ENCODE results near the gene SZT2. TPM values are rescaled to one million over a fixed set of nuclear protein-coding genes. Genes with fewer than 3 reads are reported as not detected.
"Not testable (repeated sequence)": the region's sequence is repeated elsewhere in the genome, so short reads cannot be mapped to it uniquely, and the experiment has no call there.

The SZT2 gene
- total RNA-seq, 1 donor from 2014 or later = 39.4 TPM

DNA sequence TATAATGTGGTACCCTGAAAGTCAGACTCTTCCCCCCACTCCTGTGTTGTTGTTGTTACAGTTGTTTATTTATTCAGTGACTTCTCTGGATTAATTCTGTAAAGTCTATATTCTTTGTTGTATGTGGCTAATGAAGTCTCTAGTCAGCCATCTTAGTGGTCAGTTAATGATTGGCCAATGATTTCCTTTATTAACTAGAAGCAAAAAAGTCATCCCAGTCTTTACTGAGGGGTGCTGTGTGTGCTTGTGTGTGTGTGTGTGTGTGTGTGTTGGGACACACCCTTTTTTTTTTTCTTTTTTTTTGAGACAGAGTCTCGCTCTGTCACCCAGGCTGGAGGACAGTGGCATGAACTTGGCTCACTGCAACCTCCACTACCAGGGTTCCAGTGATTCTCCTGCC is 101.4 kb downstream of the SZT2 start:
- peaks cover 7% of the 10 kb centered on the region for H3K36me3 Mint-ChIP-seq (ENCODE audit: low read depth)
- H3K4me3 Mint-ChIP-seq = no peak overlapping the region
- DNase-seq (ENCODE audit: low read depth, low spot score) = no peak
- no peak overlapping the region for H3K27ac Mint-ChIP-seq (ENCODE audit: unreplicated experiment)
- H3K27me3 Mint-ChIP-seq (ENCODE audit: low read depth) = peaks cover 3% of the 10 kb centered on the region
- TF ChIP-seq, protein P1, sequence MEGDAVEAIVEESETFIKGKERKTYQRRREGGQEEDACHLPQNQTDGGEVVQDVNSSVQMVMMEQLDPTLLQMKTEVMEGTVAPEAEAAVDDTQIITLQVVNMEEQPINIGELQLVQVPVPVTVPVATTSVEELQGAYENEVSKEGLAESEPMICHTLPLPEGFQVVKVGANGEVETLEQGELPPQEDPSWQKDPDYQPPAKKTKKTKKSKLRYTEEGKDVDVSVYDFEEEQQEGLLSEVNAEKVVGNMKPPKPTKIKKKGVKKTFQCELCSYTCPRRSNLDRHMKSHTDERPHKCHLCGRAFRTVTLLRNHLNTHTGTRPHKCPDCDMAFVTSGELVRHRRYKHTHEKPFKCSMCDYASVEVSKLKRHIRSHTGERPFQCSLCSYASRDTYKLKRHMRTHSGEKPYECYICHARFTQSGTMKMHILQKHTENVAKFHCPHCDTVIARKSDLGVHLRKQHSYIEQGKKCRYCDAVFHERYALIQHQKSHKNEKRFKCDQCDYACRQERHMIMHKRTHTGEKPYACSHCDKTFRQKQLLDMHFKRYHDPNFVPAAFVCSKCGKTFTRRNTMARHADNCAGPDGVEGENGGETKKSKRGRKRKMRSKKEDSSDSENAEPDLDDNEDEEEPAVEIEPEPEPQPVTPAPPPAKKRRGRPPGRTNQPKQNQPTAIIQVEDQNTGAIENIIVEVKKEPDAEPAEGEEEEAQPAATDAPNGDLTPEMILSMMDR (conservative IDR thresholded peaks at IDR 0.05) = no peak
- peaks cover 5% of the 10 kb centered on the region for H3K4me1 Mint-ChIP-seq
- H3K9me3 Mint-ChIP-seq = peaks cover 18% of the 10 kb centered on the region

DNA sequence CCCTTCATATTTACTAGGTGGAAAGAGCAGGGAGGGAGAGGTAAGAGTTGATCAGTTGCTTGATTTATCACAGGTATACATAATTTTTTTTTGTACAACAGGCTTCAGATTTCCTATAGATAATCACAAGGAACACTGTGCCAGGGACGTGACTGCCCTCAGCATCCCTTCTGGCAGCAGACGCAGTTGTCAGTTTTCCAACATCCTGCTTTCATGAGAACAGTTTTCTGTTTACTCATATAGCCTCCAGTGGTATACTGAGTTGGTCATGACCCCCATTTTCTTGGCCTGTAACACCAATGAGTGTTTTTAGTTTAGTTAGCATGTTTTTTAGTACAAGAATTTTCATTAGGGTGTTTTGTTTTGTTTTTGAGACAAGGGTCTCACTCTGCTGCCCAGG is 103.1 kb downstream of the SZT2 start:
- Mint-ChIP-seq H3K4me1 (peaks cover 5% of the 10 kb centered on the region), H3K36me3 (ENCODE audit: low read depth) (peaks cover 7% of the 10 kb centered on the region), H3K27me3 (ENCODE audit: low read depth) (peaks cover 3% of the 10 kb centered on the region), H3K27ac (ENCODE audit: unreplicated experiment) (peak overlapping the region; percentile 31), H3K4me3 (no peak overlapping the region), H3K9me3 (peaks cover 14% of the 10 kb centered on the region)
- DNase-seq (ENCODE audit: low read depth, low spot score) = no peak
- TF ChIP-seq, protein P1 (conservative IDR thresholded peaks at IDR 0.05) = no peak

DNA sequence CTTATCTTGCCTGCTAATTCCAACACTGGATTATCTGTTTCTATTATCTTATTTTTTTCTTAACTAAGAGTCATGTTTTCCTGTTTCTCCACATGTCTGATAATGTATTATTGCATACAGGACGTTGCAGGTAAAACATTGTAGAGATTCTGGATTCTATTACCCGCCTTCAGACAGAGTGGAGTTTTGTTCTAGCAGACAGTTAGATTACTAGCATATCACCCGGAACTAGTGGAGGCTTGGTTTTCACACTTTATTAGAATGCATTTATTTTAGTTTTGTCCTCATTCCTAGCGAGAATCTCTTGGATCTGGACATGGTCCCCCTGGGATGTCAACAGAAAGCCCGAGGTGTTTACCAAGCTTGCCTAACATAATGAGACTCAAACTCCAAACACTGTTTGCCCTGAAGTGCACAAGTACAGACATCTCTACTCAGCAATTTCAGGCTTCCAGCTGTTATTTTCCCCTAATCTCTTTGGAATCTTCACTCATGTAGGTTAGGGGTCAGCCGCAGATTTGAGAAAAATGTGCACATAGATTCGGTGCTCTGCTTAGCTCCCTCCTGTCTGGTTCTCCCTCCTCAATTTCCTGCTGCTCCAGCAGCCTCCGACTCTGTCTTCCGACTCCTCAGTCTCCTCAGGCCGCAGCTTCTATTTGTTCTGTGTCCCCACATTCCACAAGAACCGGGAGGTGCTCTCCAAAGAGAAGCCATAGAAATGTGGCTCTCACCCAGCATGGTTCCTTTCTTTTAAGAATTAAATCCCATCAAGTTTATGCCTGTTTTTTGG is 104.2 kb downstream of the SZT2 start:
- no peak for DNase-seq (ENCODE audit: low read depth, low spot score)
- Mint-ChIP-seq H3K4me3 (no peak overlapping the region), H3K9me3 (peaks cover 9% of the 10 kb centered on the region), H3K27ac (ENCODE audit: unreplicated experiment) (no peak overlapping the region), H3K36me3 (ENCODE audit: low read depth) (peaks cover 5% of the 10 kb centered on the region), H3K4me1 (peaks cover 5% of the 10 kb centered on the region), H3K27me3 (ENCODE audit: low read depth) (peaks cover 3% of the 10 kb centered on the region)
- TF ChIP-seq, protein P1 (conservative IDR thresholded peaks at IDR 0.05) = no peak

DNA sequence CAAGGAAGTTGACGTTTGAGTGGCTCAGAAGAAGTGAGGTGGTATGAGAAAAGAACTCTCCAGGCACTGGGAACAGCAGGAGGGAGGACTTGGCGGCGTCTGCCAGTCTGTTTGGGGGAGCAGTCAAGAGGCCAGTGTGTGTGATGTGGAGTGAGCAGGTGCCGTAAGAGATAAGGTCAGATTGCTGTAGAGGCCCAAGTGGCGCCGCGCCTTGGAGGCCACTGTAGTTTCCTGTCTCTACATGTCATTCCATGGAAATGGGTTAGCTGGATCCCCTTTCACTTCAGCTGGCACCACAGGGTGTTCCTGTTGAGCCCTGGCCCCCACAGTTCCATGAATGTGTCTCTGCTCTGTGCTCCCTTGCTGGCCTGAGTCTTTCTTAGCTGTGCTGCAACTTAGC is 105.5 kb downstream of the SZT2 start:
- Mint-ChIP-seq H3K4me1 (peaks cover 5% of the 10 kb centered on the region), H3K9me3 (peaks cover 3% of the 10 kb centered on the region), H3K4me3 (no peak overlapping the region), H3K36me3 (ENCODE audit: low read depth) (peaks cover under 1% of the 10 kb centered on the region), H3K27ac (ENCODE audit: unreplicated experiment) (no peak overlapping the region), H3K27me3 (ENCODE audit: low read depth) (peaks cover 3% of the 10 kb centered on the region)
- DNase-seq (ENCODE audit: low read depth, low spot score) = no peak
- TF ChIP-seq, protein P1 (conservative IDR thresholded peaks at IDR 0.05) = no peak

DNA sequence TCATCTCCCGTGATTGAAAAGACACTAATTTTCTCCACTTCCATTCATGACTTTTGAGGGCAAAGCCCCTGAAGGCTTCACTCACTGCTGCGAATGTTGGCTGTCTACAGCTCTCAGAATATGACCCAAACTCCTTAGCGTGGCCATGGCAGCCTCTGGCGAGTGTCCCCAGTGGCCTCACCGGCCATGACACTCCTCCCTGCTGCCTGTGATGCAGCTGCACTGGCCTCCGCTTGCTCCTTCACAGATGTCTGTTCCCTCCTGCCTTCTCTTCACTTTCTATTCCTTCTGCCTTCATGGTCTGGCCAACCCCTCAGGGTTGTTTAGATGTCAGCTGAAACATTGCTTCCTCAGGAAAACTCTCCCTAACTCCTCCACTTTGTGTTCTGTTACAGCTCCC is 110.2 kb downstream of the SZT2 start:
- DNase-seq (ENCODE audit: low read depth, low spot score) = no peak
- Mint-ChIP-seq H3K27ac (ENCODE audit: unreplicated experiment) (no peak overlapping the region), H3K27me3 (ENCODE audit: low read depth) (peaks cover 1% of the 10 kb centered on the region), H3K9me3 (no peaks in the 10 kb centered on the region), H3K36me3 (ENCODE audit: low read depth) (no peaks in the 10 kb centered on the region), H3K4me1 (no peaks in the 10 kb centered on the region), H3K4me3 (no peak overlapping the region)
- TF ChIP-seq, protein P1 (conservative IDR thresholded peaks at IDR 0.05) = no peak

DNA sequence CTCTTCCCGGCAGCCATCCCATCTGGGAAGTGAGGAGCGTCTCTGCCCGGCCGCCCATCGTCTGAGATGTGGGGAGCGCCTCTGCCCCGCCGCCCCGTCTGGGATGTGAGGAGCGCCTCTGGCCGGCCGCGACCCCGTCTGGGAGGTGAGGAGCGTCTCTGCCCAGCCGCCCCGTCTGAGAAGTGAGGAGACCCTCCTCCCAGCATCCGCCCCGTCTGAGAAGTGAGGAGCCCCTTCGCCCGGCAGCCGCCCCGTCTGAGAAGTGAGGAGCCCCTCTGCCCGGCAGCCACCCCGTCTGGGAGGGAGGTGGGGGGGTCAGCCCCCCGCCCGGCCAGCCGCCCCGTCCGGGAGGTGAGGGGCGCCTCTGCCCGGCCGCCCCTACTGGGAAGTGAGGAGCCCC is 112.1 kb downstream of the SZT2 start:
- H3K9me3 Mint-ChIP-seq; H3K27me3 Mint-ChIP-seq (ENCODE audit: low read depth); H3K36me3 Mint-ChIP-seq (ENCODE audit: low read depth); H3K4me1 Mint-ChIP-seq; H3K4me3 Mint-ChIP-seq; DNase-seq (ENCODE audit: low read depth, low spot score); H3K27ac Mint-ChIP-seq (ENCODE audit: unreplicated experiment): not testable (repeated sequence)
